Right cardiac atrium (tissue), 5 donors: ENCODE measurements around the gene IFI27L2. TPM values are rescaled to one million over a fixed set of nuclear protein-coding genes. Genes with fewer than 3 reads are reported as not detected.
"Not testable (repeated sequence)": the region's sequence is repeated elsewhere in the genome, so short reads cannot be mapped to it uniquely, and the experiment has no call there.

Experiments
- ATAC-seq, 2 donors: fragments of 200-7000 bp; cut with Tn5 transposase; one replicate each; pipeline versions ENCODE4 v1.8.0 to v1.9.1; 2020; ENCODE audit warnings: moderate library complexity in 2 of 2, mild to moderate bottlenecking in 1 of 2
- DNase-seq, 3 donors: peaks; one replicate each; pipeline ENCODE4 v3.0.0-alpha.2; 2020
- H3K27ac ChIP-seq: one replicate; pipeline ENCODE4 v1.5.1; 2013; ENCODE audit warnings: mild to moderate bottlenecking, low read length, control low read depth, moderate library complexity
- H3K27me3 ChIP-seq: one replicate; pipeline ENCODE4 v1.6.1; 2013; ENCODE audit not compliant: control insufficient read depth, insufficient read depth
- H3K4me1 ChIP-seq: one replicate; pipeline ENCODE4 v1.6.1; 2013; ENCODE audit warnings: low read length; ENCODE audit not compliant: control insufficient read depth, insufficient read depth
- H3K4me3 ChIP-seq: one replicate; pipeline ENCODE4 v1.5.1; 2013; ENCODE audit warnings: low read length, control low read depth
- H3K9me3 ChIP-seq: one replicate; pipeline ENCODE4 v1.6.1; 2013; ENCODE audit warnings: low read length; ENCODE audit not compliant: control insufficient read depth
- WGBS: extraction: QIAGEN DNeasy Blood & Tissue Kit; methylation state at CpG from one replicate; pipeline ENCODE4 v1.1.7; 2013; 5-methylcytosine and 5-hydroxymethylcytosine counted together
- intact Hi-C, 4 donors: fragments of 100-400 bp; cut with DNase I; formaldehyde crosslinking; loops; one replicate each; pipeline versions ENCODE4 v1.11.0 to v1.14.0; 2022 to 2023
- polyA plus RNA-seq: library from polyadenylated mRNA; stranded (reverse); fragments of 200-250 nt; gene quantifications from one replicate; pipeline ENCODE4 v1.2.3, GENCODE V29; 2013
- total RNA-seq, 4 donors: library from RNA; stranded (reverse); fragmentation: NEBNext Ultra II Directional; extraction: Animal tissue kit (Norgen Biotek cat#: 25700); gene quantifications; one replicate each; pipeline ENCODE4 v1.2.1, GENCODE V29; 2021
- donor health status: healthy with polysubstance abuse.
- donor health status: DM: no; HTN: yes; CAD: no.
- donor health status: DM: no; HTN: no; CAD: no.
- donor health status: DM: no; HTN: yes; CAD: no; lungs with severe emphysema.
- donor health status: DM: yes; HTN: yes; CAD: no.

IFI27L2 gene
- total and polyA plus RNA-seq, 5 donors = 63.3 to 104 (median 67.0) TPM

GRCh38 chr14:94171208-94171607 is 41.8 kb upstream of the IFI27L2 start:
- Histone ChIP-seq H3K27ac (no peak overlapping the region), H3K9me3 (no peaks in the 10 kb centered on the region), H3K4me3 (no peak overlapping the region), H3K27me3 (no peaks in the 10 kb centered on the region), H3K4me1 (peaks cover 2% of the 10 kb centered on the region)
- intact Hi-C loops = loop anchor here in 1 of 4 donors (5.0 kb wide), 1 partner anchor 34 kb away; no protein-coding TSS in a partner anchor
- DNase-seq (peak in 1 of 3 donors; percentile 28), ATAC-seq (no peak)
- 31% methylated on average over 3 of the region's 3 CpGs for WGBS

- WGBS = 81% methylated on average over 6 of the region's 6 CpGs
- intact Hi-C loops = loop anchor here in 1 of 4 donors (5.0 kb wide), 1 partner anchor 33 kb away; no protein-coding TSS in a partner anchor
- H3K27me3 ChIP-seq = no peaks in the 10 kb centered on the region
- DNase-seq = no peak
- no peak for ATAC-seq
- H3K9me3 ChIP-seq = no peaks in the 10 kb centered on the region
- no peak overlapping the region for H3K4me3 ChIP-seq
- H3K4me1 ChIP-seq = no peaks in the 10 kb centered on the region
- H3K27ac ChIP-seq = no peak overlapping the region
These were observed 40.7 kb upstream of the IFI27L2 start for GRCh38 chr14:94170136-94170535.

GRCh38 chr14:94165744-94166143 is 36.3 kb upstream of the IFI27L2 start:
- Histone ChIP-seq H3K27ac (no peak overlapping the region), H3K4me1 (no peaks in the 10 kb centered on the region), H3K9me3 (no peaks in the 10 kb centered on the region), H3K27me3 (no peaks in the 10 kb centered on the region), H3K4me3 (no peak overlapping the region)
- intact Hi-C loops = no loop called here
- ATAC-seq = peak in 1 of 2 donors; percentile 27
- DNase-seq = no peak
- 78% methylated on average over 3 of the region's 3 CpGs for WGBS

- Histone ChIP-seq H3K4me3 (no peak overlapping the region), H3K9me3 (no peaks in the 10 kb centered on the region), H3K27me3 (no peaks in the 10 kb centered on the region), H3K4me1 (no peaks in the 10 kb centered on the region), H3K27ac (no peak overlapping the region)
- DNase-seq (no peak), ATAC-seq (peak; percentile 25 to 36)
- WGBS = 20% methylated on average over 26 of the region's 26 CpGs
- intact Hi-C loops = no loop called here
These were observed 35.5 kb upstream of the IFI27L2 start for GRCh38 chr14:94164685-94165431.

GRCh38 chr14:94163796-94164195 is 34.4 kb upstream of the IFI27L2 start:
- DNase-seq (no peak), ATAC-seq (no peak)
- H3K9me3 ChIP-seq = no peaks in the 10 kb centered on the region
- no peaks in the 10 kb centered on the region for H3K4me1 ChIP-seq
- intact Hi-C loops = no loop called here
- H3K4me3 ChIP-seq = no peak overlapping the region
- no peaks in the 10 kb centered on the region for H3K27me3 ChIP-seq
- no peak overlapping the region for H3K27ac ChIP-seq
- WGBS = 75% methylated on average over 5 of the region's 5 CpGs

- Histone ChIP-seq H3K27ac (no peak overlapping the region), H3K27me3 (no peaks in the 10 kb centered on the region), H3K4me3 (no peak overlapping the region), H3K4me1 (no peaks in the 10 kb centered on the region), H3K9me3 (no peaks in the 10 kb centered on the region)
- DNase-seq (no peak), ATAC-seq (no peak)
- 86% methylated on average over 5 of the region's 5 CpGs for WGBS
- intact Hi-C loops = no loop called here
These were observed 33.1 kb upstream of the IFI27L2 start for GRCh38 chr14:94162466-94162865.

GRCh38 chr14:94161981-94162380 is 32.6 kb upstream of the IFI27L2 start:
- peak; percentile 43 to 51 for ATAC-seq
- H3K27ac ChIP-seq = no peak overlapping the region

GRCh38 chr14:94161058-94161457 is 31.7 kb upstream of the IFI27L2 start:
- 51% methylated on average over 2 of the region's 2 CpGs for WGBS
- no peaks in the 10 kb centered on the region for H3K9me3 ChIP-seq
- no peak for ATAC-seq
- no peak overlapping the region for H3K4me3 ChIP-seq
- no peak for DNase-seq
- intact Hi-C loops = no loop called here
- H3K27me3 ChIP-seq = no peaks in the 10 kb centered on the region
- no peak overlapping the region for H3K27ac ChIP-seq
- H3K4me1 ChIP-seq = no peaks in the 10 kb centered on the region

More at GRCh38 chr14:94161981-94162380, 32.6 kb upstream of the IFI27L2 start:
- no peaks in the 10 kb centered on the region for H3K9me3 ChIP-seq
- H3K4me1 ChIP-seq = no peaks in the 10 kb centered on the region
- 3% methylated on average over 2 of the region's 2 CpGs for WGBS
- DNase-seq = no peak
- intact Hi-C loops = no loop called here
- H3K27me3 ChIP-seq = no peaks in the 10 kb centered on the region
- H3K4me3 ChIP-seq = no peak overlapping the region

GRCh38 chr14:94158239-94158883 is 29.0 kb upstream of the IFI27L2 start:
- no peak for ATAC-seq
- WGBS = 64% methylated on average over 10 of the region's 10 CpGs
- intact Hi-C loops = no loop called here

GRCh38 chr14:94157197-94157596 is 27.8 kb upstream of the IFI27L2 start:
- Histone ChIP-seq H3K27me3 (no peaks in the 10 kb centered on the region), H3K9me3 (no peaks in the 10 kb centered on the region), H3K27ac (no peak overlapping the region), H3K4me3 (no peak overlapping the region), H3K4me1 (no peaks in the 10 kb centered on the region)
- ATAC-seq (peak; percentile 23 to 81), DNase-seq (no peak)
- intact Hi-C loops = no loop called here

More at GRCh38 chr14:94158239-94158883, 29.0 kb upstream of the IFI27L2 start:
- no peak for DNase-seq
- Histone ChIP-seq H3K27me3 (no peaks in the 10 kb centered on the region), H3K4me3 (no peak overlapping the region), H3K9me3 (no peaks in the 10 kb centered on the region), H3K27ac (no peak overlapping the region), H3K4me1 (no peaks in the 10 kb centered on the region)

- ATAC-seq, H3K4me1 ChIP-seq, H3K9me3 ChIP-seq, intact Hi-C loops, DNase-seq, H3K27ac ChIP-seq, H3K4me3 ChIP-seq, H3K27me3 ChIP-seq: not testable (repeated sequence)
- WGBS = 98% methylated on average over 1 of the region's 1 CpG
These were observed 26.7 kb upstream of the IFI27L2 start for GRCh38 chr14:94156143-94156542.
